H1 (cell line): Measurements from ENCODE around the gene RNF111. TPM values are rescaled to one million over a fixed set of nuclear protein-coding genes. Genes with fewer than 3 reads are reported as not detected.

Source experiments
- CREB1 ChIP-seq: IDR thresholded peaks from 2 replicates; pipeline ENCODE4 v1.6.1; 2012; ENCODE audit warnings: inconsistent platforms
- CTBP2 ChIP-seq: IDR thresholded peaks from 2 replicates; pipeline ENCODE4 v1.7.0; 2011; ENCODE audit warnings: borderline replicate concordance, mild to moderate bottlenecking, moderate library complexity, mixed read lengths, low read length; ENCODE audit not compliant: insufficient read depth, insufficient read length
- FOSL1 ChIP-seq: IDR thresholded peaks from 2 replicates; pipeline ENCODE4 v1.6.1; 2011; ENCODE audit warnings: mild to moderate bottlenecking, low read depth, low read length, moderate library complexity; ENCODE audit not compliant: insufficient read depth
- HDAC2 ChIP-seq, 2 experiments: fragments of 300-600 bp in 1 of 2; sonication (generic) in 1 of 2; IDR thresholded peaks; 2 replicates each; pipeline ENCODE4 v1.6.1; 2011 to 2012; ENCODE audit warnings: low read depth in 2 of 2, low read length in 2 of 2, mild to moderate bottlenecking in 2 of 2, moderate library complexity in 2 of 2, borderline replicate concordance in 1 of 2, inconsistent platforms in 1 of 2
- KDM4A ChIP-seq: IDR thresholded peaks from one replicate; pipeline ENCODE4 v1.7.1; 2012; ENCODE audit warnings: low read depth, mild to moderate bottlenecking, moderate library complexity, low read length, inconsistent platforms; ENCODE audit not compliant: severe bottlenecking
- RFX5 ChIP-seq: IDR thresholded peaks from 2 replicates; pipeline ENCODE4 v1.6.1; 2011; ENCODE audit warnings: low read depth, low read length, improper control_type of control experiment, borderline replicate concordance
- SP2 ChIP-seq: IDR thresholded peaks from 2 replicates; pipeline ENCODE4 v1.6.1; 2012; ENCODE audit warnings: mild to moderate bottlenecking, low read length, inconsistent platforms
- TBP ChIP-seq: IDR thresholded peaks from 2 replicates; pipeline ENCODE4 v1.6.1; 2011; ENCODE audit warnings: low read depth, low read length, improper control_type of control experiment
- polyA plus RNA-seq, 7 experiments: library from polyadenylated mRNA; depleted of rRNA in 3 of 7; stranded (reverse) in 5 of 7; unstranded in 2 of 7; fragments of >200 nt in 5 of 7; fragments of 200-250 nt in 2 of 7; gene quantifications; 1 replicate in 5 of 7; 2 replicates in 1 of 7; 4 replicates in 1 of 7; pipeline versions ENCODE4 v1.2.1 to v1.2.3, GENCODE V29; 2011 to 2013; ENCODE audit warnings: missing spikeins in 2 of 7, mixed read lengths in 2 of 7
- total RNA-seq: library from RNA; stranded (reverse); fragmentation: NEBNext Ultra II Directional; extraction: Animal tissue kit (Norgen Biotek cat#: 25700); gene quantifications from 2 replicates; pipeline ENCODE4 v1.2.1, GENCODE V29; 2021
- TF ChIP-seq, protein P1 (sequence below): fragments of 300-600 bp; sonication (generic); IDR thresholded peaks from 2 replicates; pipeline ENCODE4 v1.7.1; 2012; ENCODE audit warnings: low read length, moderate library complexity, mild to moderate bottlenecking, inconsistent platforms; ENCODE audit not compliant: insufficient replicate concordance
- TF ChIP-seq, protein P2 (sequence below): IDR thresholded peaks from 2 replicates; pipeline ENCODE4 v1.6.1; 2011; ENCODE audit warnings: low read depth, mild to moderate bottlenecking, low read length; ENCODE audit not compliant: insufficient read depth
- TF ChIP-seq, protein P3 (sequence below): IDR thresholded peaks from 2 replicates; pipeline ENCODE4 v1.6.1; 2012; ENCODE audit warnings: inconsistent platforms

RNF111 gene
- total and polyA plus RNA-seq, 2 of the 8 experiments (the other 6 are each of a cell fraction or from before 2014, with no cell fraction given): 18.5 to 26.6 TPM

DNA sequence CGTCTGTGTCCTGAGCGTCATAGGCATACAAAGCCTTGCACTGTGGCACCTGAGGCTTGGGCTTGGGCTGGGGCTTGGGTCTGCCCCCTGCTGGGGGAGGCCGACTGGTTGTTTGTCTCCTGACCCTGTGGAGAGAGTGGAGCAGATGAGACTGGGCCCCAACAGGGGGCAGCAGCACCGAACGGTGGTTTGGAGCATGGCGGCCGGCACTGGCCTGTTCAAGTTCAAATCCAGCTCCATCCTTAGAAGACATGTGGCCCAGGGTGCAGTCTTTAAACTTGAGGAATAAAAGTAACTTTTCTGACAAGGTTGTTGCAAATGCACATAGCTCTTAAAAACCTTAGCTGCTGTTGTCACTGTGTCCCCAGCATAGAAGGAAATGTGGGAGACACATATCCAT is 150.8 kb downstream of the RNF111 start (continued):
- TF ChIP-seq, protein P1, sequence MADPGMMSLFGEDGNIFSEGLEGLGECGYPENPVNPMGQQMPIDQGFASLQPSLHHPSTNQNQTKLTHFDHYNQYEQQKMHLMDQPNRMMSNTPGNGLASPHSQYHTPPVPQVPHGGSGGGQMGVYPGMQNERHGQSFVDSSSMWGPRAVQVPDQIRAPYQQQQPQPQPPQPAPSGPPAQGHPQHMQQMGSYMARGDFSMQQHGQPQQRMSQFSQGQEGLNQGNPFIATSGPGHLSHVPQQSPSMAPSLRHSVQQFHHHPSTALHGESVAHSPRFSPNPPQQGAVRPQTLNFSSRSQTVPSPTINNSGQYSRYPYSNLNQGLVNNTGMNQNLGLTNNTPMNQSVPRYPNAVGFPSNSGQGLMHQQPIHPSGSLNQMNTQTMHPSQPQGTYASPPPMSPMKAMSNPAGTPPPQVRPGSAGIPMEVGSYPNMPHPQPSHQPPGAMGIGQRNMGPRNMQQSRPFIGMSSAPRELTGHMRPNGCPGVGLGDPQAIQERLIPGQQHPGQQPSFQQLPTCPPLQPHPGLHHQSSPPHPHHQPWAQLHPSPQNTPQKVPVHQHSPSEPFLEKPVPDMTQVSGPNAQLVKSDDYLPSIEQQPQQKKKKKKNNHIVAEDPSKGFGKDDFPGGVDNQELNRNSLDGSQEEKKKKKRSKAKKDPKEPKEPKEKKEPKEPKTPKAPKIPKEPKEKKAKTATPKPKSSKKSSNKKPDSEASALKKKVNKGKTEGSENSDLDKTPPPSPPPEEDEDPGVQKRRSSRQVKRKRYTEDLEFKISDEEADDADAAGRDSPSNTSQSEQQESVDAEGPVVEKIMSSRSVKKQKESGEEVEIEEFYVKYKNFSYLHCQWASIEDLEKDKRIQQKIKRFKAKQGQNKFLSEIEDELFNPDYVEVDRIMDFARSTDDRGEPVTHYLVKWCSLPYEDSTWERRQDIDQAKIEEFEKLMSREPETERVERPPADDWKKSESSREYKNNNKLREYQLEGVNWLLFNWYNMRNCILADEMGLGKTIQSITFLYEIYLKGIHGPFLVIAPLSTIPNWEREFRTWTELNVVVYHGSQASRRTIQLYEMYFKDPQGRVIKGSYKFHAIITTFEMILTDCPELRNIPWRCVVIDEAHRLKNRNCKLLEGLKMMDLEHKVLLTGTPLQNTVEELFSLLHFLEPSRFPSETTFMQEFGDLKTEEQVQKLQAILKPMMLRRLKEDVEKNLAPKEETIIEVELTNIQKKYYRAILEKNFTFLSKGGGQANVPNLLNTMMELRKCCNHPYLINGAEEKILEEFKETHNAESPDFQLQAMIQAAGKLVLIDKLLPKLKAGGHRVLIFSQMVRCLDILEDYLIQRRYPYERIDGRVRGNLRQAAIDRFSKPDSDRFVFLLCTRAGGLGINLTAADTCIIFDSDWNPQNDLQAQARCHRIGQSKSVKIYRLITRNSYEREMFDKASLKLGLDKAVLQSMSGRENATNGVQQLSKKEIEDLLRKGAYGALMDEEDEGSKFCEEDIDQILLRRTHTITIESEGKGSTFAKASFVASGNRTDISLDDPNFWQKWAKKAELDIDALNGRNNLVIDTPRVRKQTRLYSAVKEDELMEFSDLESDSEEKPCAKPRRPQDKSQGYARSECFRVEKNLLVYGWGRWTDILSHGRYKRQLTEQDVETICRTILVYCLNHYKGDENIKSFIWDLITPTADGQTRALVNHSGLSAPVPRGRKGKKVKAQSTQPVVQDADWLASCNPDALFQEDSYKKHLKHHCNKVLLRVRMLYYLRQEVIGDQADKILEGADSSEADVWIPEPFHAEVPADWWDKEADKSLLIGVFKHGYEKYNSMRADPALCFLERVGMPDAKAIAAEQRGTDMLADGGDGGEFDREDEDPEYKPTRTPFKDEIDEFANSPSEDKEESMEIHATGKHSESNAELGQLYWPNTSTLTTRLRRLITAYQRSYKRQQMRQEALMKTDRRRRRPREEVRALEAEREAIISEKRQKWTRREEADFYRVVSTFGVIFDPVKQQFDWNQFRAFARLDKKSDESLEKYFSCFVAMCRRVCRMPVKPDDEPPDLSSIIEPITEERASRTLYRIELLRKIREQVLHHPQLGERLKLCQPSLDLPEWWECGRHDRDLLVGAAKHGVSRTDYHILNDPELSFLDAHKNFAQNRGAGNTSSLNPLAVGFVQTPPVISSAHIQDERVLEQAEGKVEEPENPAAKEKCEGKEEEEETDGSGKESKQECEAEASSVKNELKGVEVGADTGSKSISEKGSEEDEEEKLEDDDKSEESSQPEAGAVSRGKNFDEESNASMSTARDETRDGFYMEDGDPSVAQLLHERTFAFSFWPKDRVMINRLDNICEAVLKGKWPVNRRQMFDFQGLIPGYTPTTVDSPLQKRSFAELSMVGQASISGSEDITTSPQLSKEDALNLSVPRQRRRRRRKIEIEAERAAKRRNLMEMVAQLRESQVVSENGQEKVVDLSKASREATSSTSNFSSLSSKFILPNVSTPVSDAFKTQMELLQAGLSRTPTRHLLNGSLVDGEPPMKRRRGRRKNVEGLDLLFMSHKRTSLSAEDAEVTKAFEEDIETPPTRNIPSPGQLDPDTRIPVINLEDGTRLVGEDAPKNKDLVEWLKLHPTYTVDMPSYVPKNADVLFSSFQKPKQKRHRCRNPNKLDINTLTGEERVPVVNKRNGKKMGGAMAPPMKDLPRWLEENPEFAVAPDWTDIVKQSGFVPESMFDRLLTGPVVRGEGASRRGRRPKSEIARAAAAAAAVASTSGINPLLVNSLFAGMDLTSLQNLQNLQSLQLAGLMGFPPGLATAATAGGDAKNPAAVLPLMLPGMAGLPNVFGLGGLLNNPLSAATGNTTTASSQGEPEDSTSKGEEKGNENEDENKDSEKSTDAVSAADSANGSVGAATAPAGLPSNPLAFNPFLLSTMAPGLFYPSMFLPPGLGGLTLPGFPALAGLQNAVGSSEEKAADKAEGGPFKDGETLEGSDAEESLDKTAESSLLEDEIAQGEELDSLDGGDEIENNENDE: no peak
- TF ChIP-seq RFX5 (no peak), CREB1 (0 out of 2 replicates have a peak, but pooled peaks have one; percentile 33), CTBP2 (no peak), KDM4A (no peak), HDAC2 (IDR thresholded peaks at IDR 0.05; ENCODE audit: borderline replicate concordance in 1 of 2, low read depth in 2 of 2, low read length in 2 of 2) (no peak), TBP (no peak), SP2 (no peak), FOSL1 (no peak)
- TF ChIP-seq, protein P2, sequence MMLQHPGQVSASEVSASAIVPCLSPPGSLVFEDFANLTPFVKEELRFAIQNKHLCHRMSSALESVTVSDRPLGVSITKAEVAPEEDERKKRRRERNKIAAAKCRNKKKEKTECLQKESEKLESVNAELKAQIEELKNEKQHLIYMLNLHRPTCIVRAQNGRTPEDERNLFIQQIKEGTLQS: no peak
- TF ChIP-seq, protein P3, sequence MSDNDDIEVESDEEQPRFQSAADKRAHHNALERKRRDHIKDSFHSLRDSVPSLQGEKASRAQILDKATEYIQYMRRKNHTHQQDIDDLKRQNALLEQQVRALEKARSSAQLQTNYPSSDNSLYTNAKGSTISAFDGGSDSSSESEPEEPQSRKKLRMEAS: peak; percentile 66
